Esophagus squamous epithelium (tissue), 4 donors: ENCODE measurements around the gene RYR3.

ENCODE experiments used
- POLR2A ChIP-seq, 4 donors: fragments of 450-650 bp; IDR thresholded peaks; one replicate each; pipeline ENCODE4 v1.6.1; 2017; ENCODE audit warnings: antibody characterized with exemption in 4 of 4, mild to moderate bottlenecking in 4 of 4, moderate library complexity in 3 of 4
- TF ChIP-seq, protein P1 (sequence below), 6 experiments: fragments of 450-650 bp in 4 of 6; fragments of 200-600 bp in 2 of 6; sonication (generic) in 2 of 6; IDR thresholded peaks; one replicate each; pipeline ENCODE4 v1.5.1; 2016 to 2019; ENCODE audit warnings: antibody characterized with exemption in 6 of 6, mild to moderate bottlenecking in 4 of 6, moderate library complexity in 4 of 6

DNA sequence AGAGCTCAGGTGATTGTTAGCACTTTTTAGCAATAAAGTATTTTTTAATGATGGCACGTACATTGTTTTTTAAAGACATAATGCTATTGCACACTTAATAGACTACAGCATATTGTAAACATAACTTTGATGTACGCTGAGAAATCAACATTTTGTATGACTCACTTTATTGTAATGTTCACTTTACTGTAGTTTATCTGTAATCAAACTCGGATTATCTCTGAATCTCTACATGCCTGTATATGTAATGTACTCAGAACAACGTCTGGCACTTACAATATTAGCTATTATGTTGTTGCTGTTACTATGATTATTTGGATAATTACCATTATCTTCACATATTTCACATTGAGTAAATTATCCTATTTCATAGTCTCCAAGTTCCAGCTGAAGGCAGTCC is 519.6 kb downstream of the RYR3 start:
- TF ChIP-seq, protein P1, sequence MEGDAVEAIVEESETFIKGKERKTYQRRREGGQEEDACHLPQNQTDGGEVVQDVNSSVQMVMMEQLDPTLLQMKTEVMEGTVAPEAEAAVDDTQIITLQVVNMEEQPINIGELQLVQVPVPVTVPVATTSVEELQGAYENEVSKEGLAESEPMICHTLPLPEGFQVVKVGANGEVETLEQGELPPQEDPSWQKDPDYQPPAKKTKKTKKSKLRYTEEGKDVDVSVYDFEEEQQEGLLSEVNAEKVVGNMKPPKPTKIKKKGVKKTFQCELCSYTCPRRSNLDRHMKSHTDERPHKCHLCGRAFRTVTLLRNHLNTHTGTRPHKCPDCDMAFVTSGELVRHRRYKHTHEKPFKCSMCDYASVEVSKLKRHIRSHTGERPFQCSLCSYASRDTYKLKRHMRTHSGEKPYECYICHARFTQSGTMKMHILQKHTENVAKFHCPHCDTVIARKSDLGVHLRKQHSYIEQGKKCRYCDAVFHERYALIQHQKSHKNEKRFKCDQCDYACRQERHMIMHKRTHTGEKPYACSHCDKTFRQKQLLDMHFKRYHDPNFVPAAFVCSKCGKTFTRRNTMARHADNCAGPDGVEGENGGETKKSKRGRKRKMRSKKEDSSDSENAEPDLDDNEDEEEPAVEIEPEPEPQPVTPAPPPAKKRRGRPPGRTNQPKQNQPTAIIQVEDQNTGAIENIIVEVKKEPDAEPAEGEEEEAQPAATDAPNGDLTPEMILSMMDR (IDR thresholded peaks at IDR 0.05), result no peak
- no peak for TF ChIP-seq POLR2A (IDR thresholded peaks at IDR 0.05)
